ENCODE results near the gene REXO5. TPM values are rescaled to one million over a fixed set of nuclear protein-coding genes. Genes with fewer than 3 reads are reported as not detected.

The REXO5 gene
- total RNA-seq (2016; rRNA removed; fragmentation: Illumina TruSeq; extraction: Trizol) (13.1 and 14.4 TPM in 2 replicates), polyA plus RNA-seq (2011; rRNA removed) (5.5 and 5.9 TPM in 2 replicates), polyA minus RNA-seq (2011; rRNA and poly(A)+ RNA removed; ENCODE audit: low replicate concordance) (6.7 and 10.1 TPM in 2 replicates), Bru-seq, nascent RNA (percentile 54 among the genes with signal in this experiment), BruChase-seq, experiment 1, labeled RNA remaining after a 6-hour chase (percentile 43 among the genes with signal in this experiment), BruChase-seq, experiment 2, labeled RNA remaining after a 2-hour chase (percentile 55 among the genes with signal in this experiment)
- total RNA-seq (2016; cell fraction: cytosol; rRNA removed; fragmentation: Illumina TruSeq; extraction: Trizol; ENCODE audit: low read depth), result 13.8 and 15.9 TPM in 2 replicates
- total RNA-seq (2016; cell fraction: insoluble cytoplasmic fraction; rRNA removed; fragmentation: Illumina TruSeq; extraction: Trizol), result 12.0 and 13.3 TPM in 2 replicates
- total RNA-seq (2016; cell fraction: membrane; rRNA removed; fragmentation: Illumina TruSeq; extraction: Trizol), result 10.3 and 11.4 TPM in 2 replicates
- total RNA-seq (2016; cell fraction: nucleus; rRNA removed; fragmentation: Illumina TruSeq; extraction: Trizol), result 18.6 and 20.9 TPM in 2 replicates
- 2.1 and 2.7 TPM in 2 replicates for polyA plus RNA-seq (2011; cell fraction: cytosol; rRNA removed)
- 9.1 and 9.5 TPM in 2 replicates for polyA plus RNA-seq (2011; cell fraction: nucleus; rRNA removed)
- polyA plus RNA-seq (2012), result 3.5 and 6.7 TPM in 2 replicates
- 2.0 and 2.6 TPM in 2 replicates for polyA plus RNA-seq (2016; cell fraction: cytosol; fragmentation: Illumina TruSeq; extraction: Trizol; ENCODE audit: low read depth)
- 10.4 and 10.8 TPM in 2 replicates for polyA plus RNA-seq (2016; cell fraction: insoluble cytoplasmic fraction; fragmentation: Illumina TruSeq; extraction: Trizol; ENCODE audit: low read depth)
- 3.7 and 4.7 TPM in 2 replicates for polyA plus RNA-seq (2016; cell fraction: membrane; fragmentation: Illumina TruSeq; extraction: Trizol; ENCODE audit: low read depth)
- polyA plus RNA-seq (2016; cell fraction: nucleus; fragmentation: Illumina TruSeq; extraction: Trizol; ENCODE audit: insufficient read depth, low read depth), result 17.5 and 20.3 TPM in 2 replicates
- polyA minus RNA-seq (2011; cell fraction: cytosol; rRNA and poly(A)+ RNA removed), result 3.8 and 5.8 TPM in 2 replicates
- 26.3 and 29.6 TPM in 2 replicates for polyA minus RNA-seq (2011; cell fraction: nucleus; rRNA and poly(A)+ RNA removed)
- long read RNA-seq, experiment 1, partial matches to known transcripts, result 2 of 11 reads
- long read RNA-seq, experiment 1, other reads (novel, unspliced or antisense), result 4 of 11 reads
- long read RNA-seq, experiment 2, partial matches to known transcripts, result 0 of 2 reads
- long read RNA-seq, experiment 2, other reads (novel, unspliced or antisense), result 2 of 2 reads

- TSS peak; percentile 90 for BruUV-seq (replicated peaks)
- Histone ChIP-seq H3K27ac (ENCODE audit: extremely low read length, insufficient read depth, low read length) (peak within 1 kb of the TSS; percentile 87), H3K4me3 (replicated peaks in 1 of 3; ENCODE audit: insufficient read depth in 1 of 3, low read depth in 2 of 3, low read length in 3 of 3) (peak within 1 kb of the TSS; percentile 72 to 98 (median 87)), H3K9me3 (ENCODE audit: low read length) (no peaks in the 10 kb centered on the region), H3K4me1 (ENCODE audit: insufficient read depth, low read length) (peaks cover 40% of the 10 kb centered on the region), H3K36me3 (replicated peaks in 1 of 2; ENCODE audit: control insufficient read depth in 1 of 2, insufficient read depth in 2 of 2, low read length in 2 of 2) (no peaks in the 10 kb centered on the region), H3K9ac (ENCODE audit: insufficient read depth, low read depth, low read length) (peak within 1 kb of the TSS; percentile 89), H3K79me2 (ENCODE audit: insufficient read depth, low read length) (peaks cover 6% of the 10 kb centered on the region), H2AFZ (ENCODE audit: low read length) (peak within 1 kb of the TSS; percentile 56), H3K27me3 (ENCODE audit: control insufficient read depth in 1 of 2, insufficient read depth in 2 of 2, low read length in 2 of 2) (no peaks in the 10 kb centered on the region; a peak in 1 of 5 replicates), H4K20me1 (ENCODE audit: insufficient read depth, low read length) (no peaks in the 10 kb centered on the region), H3K4me2 (ENCODE audit: low read depth, low read length) (peak within 1 kb of the TSS; percentile 83)
- ChIA-PET CTCF (ENCODE audit: low intra/inter-chr PET ratio, low total read pairs) (interaction anchor here (0.9 kb wide), 1 partner anchor 277 kb away, joined by 4 read pairs; no protein-coding TSS in a partner anchor), POLR2A (interaction anchor here (0.5 to 1.7 kb wide), 16 partner anchors 10 to 1884 kb away, joined by 3 to 17 read pairs (median 3); partner anchors contain the start of genes ACSM3, DCUN1D3, LYRM1 and THUMPD1)
- DNase-seq (ENCODE audit: low spot score) (peak; percentile 98), FAIRE-seq (peak; percentile 46), ATAC-seq (peak; percentile 89)
- intact Hi-C loops (cut with micrococcal nuclease; ENCODE audit: unreplicated experiment) (no loop called here), in situ Hi-C loops (cut with HindIII; ENCODE audit: extremely low pct_ligation_motif_present, low pct_unique_long_range_greater_than_20kb) (no loop called here)
- WGBS (ENCODE audit: low lambda C conversion rate), result under 1% methylated on average over 48 of the region's 74 CpGs
- TF ChIP-seq ARNT (IDR thresholded peaks at IDR 0.05) (no peak), DNMT3B (CRISPR knock-in tag; conservative IDR thresholded peaks at IDR 0.05) (peak; percentile 41), ZSCAN29 (CRISPR knock-in tag; conservative IDR thresholded peaks at IDR 0.05) (peak; percentile 98), CCAR2 (optimal IDR thresholded peaks at IDR 0.05; ENCODE audit: low read depth, low read length) (no peak)
- TF ChIP-seq, protein P1, sequence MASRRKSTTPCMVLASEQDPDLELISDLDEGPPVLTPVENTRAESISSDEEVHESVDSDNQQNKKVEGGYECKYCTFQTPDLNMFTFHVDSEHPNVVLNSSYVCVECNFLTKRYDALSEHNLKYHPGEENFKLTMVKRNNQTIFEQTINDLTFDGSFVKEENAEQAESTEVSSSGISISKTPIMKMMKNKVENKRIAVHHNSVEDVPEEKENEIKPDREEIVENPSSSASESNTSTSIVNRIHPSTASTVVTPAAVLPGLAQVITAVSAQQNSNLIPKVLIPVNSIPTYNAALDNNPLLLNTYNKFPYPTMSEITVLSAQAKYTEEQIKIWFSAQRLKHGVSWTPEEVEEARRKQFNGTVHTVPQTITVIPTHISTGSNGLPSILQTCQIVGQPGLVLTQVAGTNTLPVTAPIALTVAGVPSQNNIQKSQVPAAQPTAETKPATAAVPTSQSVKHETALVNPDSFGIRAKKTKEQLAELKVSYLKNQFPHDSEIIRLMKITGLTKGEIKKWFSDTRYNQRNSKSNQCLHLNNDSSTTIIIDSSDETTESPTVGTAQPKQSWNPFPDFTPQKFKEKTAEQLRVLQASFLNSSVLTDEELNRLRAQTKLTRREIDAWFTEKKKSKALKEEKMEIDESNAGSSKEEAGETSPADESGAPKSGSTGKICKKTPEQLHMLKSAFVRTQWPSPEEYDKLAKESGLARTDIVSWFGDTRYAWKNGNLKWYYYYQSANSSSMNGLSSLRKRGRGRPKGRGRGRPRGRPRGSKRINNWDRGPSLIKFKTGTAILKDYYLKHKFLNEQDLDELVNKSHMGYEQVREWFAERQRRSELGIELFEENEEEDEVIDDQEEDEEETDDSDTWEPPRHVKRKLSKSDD (CRISPR knock-in tag; IDR thresholded peaks at IDR 0.05; ENCODE audit: low read depth), result peak; percentile 92
- TF ChIP-seq, protein P2, sequence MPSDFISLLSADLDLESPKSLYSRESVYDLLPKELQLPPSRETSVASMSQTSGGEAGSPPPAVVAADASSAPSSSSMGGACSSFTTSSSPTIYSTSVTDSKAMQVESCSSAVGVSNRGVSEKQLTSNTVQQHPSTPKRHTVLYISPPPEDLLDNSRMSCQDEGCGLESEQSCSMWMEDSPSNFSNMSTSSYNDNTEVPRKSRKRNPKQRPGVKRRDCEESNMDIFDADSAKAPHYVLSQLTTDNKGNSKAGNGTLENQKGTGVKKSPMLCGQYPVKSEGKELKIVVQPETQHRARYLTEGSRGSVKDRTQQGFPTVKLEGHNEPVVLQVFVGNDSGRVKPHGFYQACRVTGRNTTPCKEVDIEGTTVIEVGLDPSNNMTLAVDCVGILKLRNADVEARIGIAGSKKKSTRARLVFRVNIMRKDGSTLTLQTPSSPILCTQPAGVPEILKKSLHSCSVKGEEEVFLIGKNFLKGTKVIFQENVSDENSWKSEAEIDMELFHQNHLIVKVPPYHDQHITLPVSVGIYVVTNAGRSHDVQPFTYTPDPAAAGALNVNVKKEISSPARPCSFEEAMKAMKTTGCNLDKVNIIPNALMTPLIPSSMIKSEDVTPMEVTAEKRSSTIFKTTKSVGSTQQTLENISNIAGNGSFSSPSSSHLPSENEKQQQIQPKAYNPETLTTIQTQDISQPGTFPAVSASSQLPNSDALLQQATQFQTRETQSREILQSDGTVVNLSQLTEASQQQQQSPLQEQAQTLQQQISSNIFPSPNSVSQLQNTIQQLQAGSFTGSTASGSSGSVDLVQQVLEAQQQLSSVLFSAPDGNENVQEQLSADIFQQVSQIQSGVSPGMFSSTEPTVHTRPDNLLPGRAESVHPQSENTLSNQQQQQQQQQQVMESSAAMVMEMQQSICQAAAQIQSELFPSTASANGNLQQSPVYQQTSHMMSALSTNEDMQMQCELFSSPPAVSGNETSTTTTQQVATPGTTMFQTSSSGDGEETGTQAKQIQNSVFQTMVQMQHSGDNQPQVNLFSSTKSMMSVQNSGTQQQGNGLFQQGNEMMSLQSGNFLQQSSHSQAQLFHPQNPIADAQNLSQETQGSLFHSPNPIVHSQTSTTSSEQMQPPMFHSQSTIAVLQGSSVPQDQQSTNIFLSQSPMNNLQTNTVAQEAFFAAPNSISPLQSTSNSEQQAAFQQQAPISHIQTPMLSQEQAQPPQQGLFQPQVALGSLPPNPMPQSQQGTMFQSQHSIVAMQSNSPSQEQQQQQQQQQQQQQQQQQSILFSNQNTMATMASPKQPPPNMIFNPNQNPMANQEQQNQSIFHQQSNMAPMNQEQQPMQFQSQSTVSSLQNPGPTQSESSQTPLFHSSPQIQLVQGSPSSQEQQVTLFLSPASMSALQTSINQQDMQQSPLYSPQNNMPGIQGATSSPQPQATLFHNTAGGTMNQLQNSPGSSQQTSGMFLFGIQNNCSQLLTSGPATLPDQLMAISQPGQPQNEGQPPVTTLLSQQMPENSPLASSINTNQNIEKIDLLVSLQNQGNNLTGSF (CRISPR knock-in tag; IDR thresholded peaks at IDR 0.05), result peak; percentile 59
Measured at GRCh38 chr16:20806168-20807050, at the start of gene REXO5, which contains the start of gene ERI2. TSS of gene REXO5 (plus strand) at chr16:20806527. CDS start at chr16:20806954, 427 bp downstream. TSS of gene ERI2 (minus strand) at chr16:20806472. CDS start at chr16:20806430, 42 bp downstream.

All from HepG2 (cell line).